GM21576 (cell line): ENCODE data around the gene ATP6V0C.
"Not testable (repeated sequence)": the region's sequence is repeated elsewhere in the genome, so short reads cannot be mapped to it uniquely, and the experiment has no call there.

Experiments
- ATAC-seq: cut with Tn5 transposase; IDR thresholded peaks from one replicate; pipeline ENCODE4 v1.9.1; 2021; ENCODE audit warnings: mild to moderate bottlenecking, moderate library complexity; ENCODE audit not compliant: unreplicated experiment

Gene ATP6V0C

DNA sequence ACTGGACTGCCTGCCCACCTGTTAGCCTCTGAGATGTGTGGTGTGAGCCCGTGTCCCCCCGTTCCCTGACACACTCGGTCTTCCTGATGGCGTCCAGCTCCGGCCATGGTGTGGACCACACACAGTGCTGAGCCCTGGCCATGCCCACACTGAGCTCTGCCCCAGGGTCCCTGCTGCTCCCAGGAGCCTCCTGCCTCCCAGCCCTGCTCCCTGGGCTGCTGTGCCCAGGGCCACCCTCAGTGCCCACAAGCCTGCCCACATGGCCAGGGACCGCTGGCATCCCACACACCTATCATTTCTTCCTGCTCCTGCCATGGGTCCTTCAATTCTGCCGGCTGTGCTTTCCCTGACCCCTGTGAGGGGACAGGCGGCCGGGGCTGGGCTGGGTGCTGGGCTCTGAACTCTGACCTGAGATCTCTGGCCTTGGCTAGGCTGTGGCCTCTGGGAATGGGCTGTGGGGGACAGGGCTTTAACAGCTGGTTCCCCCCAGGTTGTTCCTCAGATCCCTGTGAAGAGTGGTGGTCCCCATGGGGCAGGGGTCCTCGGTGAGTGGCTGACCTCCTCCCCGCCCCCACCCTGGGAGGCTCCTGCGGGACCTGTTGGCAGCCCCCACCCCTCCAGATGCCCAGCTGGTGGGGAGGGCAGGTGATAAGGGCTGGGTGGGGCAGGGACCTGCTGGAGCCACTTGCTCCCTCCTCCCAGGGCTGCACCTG, 13.5 kb downstream of the ATP6V0C start:
- ATAC-seq: no peak

DNA sequence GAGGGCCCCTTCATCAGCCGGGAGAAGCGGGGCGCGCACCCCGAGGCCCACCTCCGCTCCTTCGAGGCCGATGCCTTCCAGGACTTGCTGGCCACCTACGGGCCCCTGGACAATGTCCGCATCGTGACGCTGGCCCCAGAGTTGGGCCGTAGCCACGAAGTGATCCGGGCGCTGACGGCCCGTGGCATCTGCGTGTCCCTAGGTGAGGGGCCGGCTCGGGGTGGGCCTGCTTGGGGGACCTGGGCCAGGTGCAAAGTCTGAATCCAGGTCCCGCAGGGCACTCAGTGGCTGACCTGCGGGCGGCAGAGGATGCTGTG, 14.0 kb downstream of the ATP6V0C start:
- ATAC-seq: no peak

DNA sequence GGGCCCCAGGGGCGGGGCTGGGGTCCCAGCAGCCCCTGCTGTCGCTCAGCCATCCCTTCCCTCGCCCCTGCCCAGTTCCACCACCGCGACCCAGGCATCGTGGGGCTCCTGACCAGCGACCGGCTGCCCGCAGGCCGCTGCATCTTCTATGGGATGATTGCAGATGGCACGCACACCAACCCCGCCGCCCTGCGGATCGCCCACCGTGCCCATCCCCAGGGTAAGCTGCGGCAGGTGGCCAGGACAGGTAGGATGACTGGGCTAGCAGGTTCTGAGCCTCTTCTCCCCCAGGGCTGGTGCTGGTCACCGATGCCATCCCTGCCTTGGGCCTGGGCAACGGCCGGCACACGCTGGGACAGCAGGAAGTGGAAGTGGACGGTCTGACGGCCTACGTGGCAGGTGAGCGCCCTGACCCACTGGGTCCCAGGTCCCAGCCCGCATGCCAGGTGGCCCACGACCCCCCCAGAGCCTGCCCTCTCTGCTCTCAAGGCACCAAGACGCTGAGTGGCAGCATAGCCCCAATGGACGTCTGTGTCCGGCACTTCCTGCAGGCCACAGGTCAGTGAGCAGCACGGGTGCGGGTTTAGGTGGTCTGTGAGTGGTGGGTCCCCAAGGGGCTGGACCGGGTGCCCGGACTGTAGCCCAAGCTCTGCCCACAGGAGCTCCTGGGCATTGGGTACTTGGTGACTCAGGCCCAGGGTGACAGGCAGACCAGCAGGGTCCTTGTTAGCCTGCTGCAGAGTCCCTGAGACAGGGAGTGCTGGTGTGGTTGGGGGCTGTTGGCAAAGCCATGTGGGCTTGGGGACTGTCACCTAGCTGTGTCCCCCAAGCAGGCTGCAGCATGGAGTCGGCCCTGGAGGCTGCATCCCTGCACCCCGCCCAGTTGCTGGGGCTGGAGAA, 14.7 kb downstream of the ATP6V0C start:
- no peak for ATAC-seq

DNA sequence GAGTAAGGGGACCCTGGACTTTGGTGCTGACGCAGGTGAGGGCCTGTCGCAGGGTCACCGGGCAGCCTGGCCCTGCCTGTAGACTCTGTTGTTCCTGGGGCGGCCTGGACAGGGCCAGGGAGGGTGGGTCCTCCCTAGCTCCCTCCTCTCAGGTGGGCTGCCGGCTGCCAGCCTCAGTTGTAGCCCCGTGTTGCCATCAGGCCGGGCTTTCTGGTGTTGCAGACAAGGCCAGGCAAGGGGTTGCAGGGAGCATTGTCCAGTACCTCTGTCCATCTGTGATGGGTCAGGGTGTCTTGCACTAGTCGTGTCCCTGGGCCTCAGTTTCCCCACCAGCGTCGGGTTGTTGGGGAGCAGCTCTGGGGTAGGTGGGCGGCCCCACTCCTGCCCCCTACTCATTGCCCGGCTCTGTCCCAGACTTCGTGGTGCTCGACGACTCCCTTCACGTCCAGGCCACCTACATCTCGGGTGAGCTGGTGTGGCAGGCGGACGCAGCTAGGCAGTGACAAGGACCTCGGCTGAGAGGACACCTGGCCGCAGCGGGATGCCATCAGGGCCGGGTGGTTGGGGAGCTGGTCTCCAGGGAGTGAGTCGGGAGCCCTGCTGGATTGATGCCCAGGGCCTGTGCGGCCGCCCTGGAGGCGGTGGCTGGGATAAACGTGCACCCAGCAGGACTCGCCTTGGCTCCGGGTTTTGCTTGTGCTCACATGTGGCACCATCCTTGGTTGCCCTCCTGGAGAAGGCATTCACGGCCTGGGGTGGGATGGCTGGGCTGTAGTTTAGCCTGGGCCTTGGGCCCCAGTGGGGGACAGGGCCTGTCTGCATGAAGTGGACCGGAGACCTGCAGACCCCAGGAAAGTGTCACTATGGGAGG, 15.5 kb downstream of the ATP6V0C start:
- ATAC-seq: no peak

DNA sequence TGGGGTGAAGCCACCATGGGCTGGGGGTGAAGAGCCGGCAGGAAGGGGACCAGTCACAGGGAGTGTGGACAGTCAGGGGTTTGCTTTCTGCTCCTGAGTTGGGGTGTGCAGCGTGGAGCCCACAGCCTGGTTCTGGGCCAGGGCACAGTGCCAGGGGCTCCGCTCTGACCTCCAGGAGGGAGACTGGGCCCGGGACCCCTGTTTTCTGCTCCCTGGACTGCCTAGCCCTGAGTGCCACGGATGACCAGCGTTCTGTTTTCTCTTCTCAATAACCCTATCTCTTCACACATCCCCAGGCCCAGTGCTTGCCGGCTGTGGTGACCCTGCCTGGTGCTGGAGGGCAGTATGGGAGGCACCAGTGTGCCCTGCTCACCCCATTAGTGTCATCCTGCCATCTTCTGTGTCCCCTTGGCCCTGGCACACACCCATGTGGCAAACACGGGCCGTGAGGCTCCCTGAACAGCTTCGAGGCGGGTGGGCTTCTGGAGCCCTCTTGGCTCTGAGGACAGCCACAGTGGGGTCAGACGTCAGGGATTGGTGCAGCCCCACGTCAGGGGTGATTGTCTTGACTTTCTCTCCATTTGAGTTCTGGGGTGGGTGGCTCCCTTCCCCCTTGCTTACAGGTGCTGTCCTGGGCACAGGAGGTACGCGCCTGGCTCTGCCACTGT, 16.3 kb downstream of the ATP6V0C start:
- no peak for ATAC-seq

DNA sequence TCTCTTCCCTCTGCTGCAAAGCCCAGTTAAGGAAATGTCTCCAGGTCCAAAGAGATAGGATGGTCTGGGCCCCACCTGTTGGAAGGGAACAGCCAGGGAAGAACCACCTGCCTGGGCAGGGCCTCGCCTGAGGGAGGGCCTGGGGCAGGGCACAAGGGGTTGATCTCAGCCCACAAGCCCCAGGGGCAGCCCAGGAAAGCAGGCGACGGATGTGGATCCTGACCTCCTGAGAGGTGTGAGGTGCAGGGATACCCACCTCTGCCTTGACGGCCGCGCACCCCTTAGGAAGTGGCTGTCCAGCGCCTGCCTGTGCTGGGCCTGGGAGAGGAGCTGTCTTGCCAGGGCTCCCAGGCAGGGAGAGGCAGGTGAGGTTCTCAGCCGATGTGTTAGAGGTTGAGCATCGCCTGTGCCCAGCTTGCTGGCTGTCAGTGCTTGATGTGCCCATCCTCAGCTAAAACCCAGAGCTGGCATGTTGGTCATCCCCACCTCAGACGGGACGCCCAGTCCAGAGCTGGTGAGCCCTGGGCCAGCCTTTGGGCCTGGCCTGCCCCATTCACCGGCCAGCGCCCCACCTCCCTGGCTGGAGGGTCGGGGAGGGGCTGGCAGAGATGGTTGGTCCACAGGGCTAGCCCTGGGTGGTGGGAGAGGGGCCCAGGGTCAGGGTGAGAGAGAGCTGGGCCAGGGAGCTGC, 17.0 kb downstream of the ATP6V0C start:
- no peak for ATAC-seq

DNA sequence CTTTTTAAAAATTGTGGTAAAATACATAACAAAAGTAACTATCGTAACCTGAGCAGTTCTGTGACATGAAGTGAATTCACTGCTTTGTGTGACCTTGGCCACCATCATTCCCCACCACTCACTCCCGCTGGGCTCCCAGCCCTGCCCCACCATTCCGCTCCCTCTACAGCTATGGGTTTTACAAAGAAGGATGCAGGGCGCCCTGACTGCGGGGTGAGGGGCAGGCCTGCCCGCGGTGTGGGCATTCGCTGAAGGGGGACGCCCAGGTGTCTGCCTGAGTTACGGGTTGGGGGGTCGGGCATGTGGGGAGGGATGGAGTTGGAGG, 17.6 kb downstream of the ATP6V0C start, which contains the start of gene CEMP1:
TSS of gene CEMP1 (minus strand) at position 38 of the 325 bp plus-strand sequence. CDS start 335 bp downstream, outside the sequence.
- ATAC-seq: no peak

DNA sequence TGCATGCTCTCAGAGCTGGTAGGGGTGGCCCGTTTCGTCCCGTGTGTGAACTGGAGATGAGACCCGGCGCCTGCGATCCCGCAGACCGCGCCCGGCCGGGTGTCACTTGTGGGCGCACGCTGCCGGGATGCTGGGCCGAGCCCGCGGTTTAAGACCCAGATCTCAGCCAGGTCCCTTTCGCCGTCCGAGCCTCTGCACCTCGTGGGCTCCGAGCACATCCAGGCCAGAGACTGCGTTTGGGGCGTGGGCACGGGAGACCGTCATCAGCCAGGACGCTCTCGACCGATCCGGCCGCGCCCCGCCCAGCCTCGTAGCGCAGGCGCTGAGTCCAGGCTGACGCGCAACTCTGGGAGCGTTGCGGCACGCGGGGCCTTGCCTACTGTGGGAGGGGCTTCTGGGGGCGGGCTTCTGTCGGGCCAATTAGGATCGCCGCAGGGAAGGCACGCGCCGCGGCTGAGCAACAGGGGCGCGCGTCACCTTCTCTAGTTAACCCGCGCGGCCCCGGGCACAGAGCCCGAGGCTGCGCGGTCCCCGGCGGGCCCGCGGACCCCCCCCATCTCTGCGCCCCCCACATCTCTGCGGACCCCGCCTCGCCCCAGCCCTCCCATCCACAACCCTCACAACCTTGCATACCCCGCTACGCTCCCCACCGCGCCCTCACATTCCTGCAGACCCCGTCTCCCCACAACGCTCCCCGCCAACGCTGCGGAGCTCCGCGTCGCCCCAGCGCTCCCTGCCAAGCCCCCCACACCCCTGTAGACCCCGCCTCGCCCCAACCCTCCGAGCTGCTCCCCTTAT, 18.1 kb downstream of the ATP6V0C start:
- ATAC-seq: peak; percentile 75

DNA sequence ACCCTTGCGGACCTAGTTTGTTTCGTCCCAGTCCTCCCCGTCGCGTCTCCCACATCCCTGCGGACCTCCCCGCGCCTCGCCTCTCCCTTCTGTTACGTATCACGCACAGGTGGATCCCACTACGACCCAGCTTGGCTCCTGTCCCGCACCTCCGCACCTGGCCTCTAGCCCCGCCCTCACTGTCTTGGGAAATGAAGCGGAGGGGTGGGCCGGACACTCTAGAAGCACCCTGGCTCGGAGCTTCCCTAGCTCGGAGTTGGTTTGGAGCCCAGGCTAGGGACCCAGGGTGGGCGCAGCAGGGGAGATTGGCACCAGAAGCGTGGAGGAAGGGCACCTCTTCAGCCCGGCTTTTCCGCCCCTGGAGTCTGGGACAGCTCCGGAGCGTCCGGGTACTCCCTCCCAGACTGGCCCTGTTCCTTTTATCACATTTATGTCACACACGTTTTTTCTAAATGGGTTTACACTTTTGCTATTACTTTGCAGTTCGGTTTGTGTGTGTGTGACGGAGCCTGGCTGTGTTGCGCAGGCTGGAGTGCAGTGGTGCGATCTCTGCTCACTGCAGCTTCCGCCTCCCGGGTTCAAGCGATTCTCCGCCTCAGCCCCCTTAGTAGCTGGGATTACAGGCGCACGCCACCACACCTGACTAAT, 18.9 kb downstream of the ATP6V0C start:
- no peak for ATAC-seq

DNA sequence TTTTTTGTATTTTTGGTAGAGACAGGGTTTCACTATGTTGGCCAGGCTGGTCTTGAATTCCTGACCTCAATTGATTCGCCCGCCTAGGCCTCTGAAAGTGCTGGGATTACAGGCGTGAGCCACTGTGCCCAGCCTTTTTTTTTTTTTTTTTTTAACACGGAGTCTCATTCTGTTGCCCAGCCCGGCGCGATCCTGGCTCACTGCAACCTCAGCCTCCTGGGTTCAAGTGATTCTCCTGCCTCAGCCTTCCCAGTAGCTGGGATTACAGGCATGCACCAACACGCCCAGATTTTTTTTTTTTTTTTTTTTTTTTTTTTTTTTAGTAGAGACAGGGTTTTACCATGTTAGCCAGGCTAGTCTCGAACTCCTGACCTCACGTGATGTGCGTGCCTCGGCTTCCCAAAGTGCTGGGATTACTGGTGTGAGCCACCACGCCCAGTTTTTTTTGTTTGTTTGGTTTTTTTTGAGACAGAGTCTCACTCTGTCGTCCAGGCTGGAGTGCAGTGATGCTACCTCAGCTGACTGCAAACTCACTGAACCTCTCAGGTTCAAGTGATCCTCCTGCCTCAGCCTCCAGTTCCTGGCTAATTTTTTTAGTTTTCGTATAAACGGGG, 19.5 kb downstream of the ATP6V0C start:
- ATAC-seq: not testable (repeated sequence)

DNA sequence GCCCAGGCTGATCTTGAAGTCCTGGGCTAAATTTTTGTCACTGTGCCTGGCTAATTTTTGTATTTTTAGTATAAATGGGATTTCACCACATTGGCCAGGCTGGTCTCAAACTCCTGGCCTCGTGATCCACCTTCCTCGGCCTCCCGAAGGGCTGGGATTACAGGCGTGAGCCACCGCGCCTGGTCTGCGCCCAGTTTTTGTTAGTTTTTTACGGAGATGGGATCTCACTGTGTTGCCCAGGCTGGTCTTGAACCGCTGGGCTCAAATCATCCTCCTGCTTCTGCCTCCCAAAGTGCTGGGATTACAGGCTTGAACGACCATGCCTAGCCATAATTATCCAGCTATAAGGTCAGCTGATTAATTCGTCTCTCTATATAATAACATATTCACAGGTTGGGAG, 20.2 kb downstream of the ATP6V0C start:
- no peak for ATAC-seq

DNA sequence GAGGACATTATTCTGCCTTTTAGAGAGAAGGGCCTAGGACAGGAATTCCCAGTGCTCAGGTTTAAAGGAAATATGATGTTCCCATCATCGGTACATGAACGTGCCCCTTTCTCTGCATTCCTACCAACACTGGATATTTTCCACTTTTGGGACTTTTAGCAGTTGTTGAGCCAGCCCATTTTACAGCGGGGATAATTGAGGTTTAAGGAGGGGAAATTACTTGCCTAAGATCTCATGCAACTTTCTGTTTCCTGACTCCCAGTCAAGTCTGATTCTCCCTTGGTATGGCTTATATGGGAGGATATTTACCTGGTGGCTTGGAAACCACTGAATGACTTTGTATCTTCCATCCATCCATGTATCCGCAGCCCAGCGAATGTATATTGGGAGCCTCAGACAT, 20.6 kb downstream of the ATP6V0C start:
- not testable (repeated sequence) for ATAC-seq

DNA sequence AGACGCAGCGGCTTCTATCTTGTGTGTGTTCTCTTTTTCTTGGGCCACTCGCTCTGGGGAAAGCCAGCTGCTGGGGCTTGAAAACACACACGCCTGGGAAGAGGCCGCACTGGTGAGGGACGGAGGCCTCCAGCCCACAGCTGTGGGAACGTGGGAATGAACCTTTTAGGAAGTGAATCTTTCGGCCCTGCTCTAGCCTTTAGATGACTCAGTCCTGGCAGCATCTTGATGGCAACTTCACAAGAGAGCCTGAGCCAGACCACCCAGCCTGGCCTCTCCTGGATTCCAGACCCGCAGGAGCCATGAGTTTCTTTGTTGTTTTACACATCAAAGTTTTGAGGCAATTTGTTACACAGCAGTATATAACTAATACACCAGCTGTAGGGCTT, 21.9 kb downstream of the ATP6V0C start:
- ATAC-seq: no peak

DNA sequence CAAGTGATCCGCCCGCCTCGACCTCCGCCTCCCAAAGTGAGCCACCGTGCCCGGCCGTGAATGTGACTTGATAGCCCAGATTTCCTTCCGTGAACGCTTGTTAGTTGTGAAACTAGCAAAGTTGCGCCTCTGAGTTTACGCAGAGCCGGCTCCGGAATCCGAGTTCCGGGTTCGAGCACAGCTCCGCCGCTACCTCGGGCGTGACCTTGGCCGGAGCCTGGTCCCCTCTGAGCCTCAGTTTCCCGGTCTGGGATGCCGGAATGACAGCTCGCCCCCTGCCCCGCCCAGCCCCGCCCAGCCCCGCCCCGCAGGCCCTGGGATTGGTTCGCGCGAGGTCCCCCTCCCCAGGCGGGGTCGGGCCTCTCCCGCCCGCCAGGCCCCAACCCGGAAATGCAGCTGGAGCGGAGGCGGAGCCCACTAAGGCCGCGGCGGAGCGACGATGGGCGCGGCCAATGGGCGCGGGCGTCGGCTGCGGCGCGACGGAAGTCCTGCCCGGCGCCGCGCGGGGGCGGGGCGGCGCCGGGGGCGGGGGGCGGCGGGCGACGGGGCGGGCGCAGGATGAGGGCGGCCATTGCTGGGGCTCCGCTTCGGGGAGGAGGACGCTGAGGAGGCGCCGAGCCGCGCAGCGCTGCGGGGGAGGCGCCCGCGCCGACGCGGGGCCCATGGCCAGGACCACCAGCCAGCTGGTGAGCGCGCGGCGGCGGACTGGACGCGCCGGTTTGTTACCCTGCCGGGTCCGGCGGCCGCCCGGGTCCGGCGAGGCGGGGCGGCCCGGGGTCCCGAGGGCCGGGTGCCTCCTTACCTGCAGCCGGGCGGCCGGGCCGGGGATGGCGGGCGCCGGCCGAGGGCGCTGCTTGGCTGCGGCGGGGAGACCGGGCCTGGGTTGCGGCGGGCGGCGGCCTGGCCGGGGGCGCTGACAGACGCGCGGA, 24.0 kb downstream of the ATP6V0C start, which contains the start of gene PDPK1:
TSS of gene PDPK1 (plus strand) at position 571 of the 929 bp plus-strand sequence. CDS start at position 663, 92 bp downstream.
- peak; percentile 75 for ATAC-seq

DNA sequence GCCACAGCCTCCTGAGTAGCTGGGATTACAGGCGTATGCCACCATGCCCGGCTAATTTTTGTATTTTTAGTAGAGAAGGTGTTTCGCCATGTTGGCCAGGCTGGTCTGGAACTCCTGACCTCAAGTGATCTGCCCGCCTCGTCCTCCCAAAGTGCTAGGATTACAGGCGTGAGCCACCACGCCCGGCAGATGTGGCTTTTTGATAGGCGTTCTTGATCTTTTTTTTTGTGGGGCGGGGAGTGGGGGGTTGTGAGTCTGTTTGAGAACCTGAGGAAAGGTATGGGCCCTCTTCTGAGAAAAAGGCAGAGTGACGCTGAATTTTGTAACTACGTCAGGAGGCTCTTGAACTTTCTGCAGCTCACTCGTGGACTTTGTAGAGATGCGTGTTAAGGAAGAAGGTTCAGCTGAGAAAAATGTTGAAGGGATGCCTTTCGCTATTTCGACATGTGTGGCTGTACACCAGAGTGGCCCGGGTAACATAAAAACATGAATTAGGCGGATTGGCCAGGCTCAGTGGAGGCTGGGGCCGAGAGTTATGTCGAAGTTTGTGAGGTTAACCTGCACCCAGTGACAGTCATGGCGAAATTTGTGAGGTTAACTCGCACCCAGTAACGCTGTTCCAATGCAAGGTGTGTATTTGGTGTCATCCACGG, 25.6 kb downstream of the ATP6V0C start:
- ATAC-seq: not testable (repeated sequence)

DNA sequence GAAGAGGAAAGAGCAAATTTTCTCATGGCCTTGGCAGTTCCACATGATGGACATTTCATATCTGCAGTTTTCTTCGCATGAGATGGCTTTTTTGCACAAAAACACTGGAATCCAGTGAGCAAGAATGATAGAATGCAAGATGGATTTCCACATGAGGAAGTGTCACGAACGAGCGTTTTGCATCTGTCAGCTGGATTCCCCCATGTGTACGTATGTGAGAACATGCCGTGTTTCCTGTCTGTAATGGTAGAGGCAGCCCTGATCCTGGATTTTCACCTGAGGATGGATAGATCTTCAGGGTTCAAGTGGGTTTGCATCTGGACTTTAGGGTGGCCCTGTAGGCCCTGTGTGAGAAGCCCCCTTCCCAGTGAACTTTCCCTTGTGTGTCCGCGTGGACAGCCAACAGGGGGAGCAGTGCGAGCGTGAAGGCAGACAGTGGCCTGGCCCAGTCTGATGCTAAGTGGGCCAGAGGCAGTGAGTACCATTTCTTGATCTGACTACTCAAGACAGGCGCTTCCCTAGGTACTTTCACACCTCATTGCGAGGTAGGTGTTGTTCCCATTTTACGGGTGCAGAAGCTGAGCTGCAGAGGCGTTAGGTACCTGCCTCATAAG, 26.2 kb downstream of the ATP6V0C start:
- ATAC-seq: not testable (repeated sequence)
